CD4-positive, alpha-beta T cell treated with Interleukin-15 for 4 hours (primary cell): ENCODE data around the gene LINC01488.

Experiments used
- DNase-seq: peaks from one replicate; pipeline ENCODE4 v3.0.0-alpha.2; 2020; ENCODE audit warnings: low spot score

LINC01488 gene

DNA sequence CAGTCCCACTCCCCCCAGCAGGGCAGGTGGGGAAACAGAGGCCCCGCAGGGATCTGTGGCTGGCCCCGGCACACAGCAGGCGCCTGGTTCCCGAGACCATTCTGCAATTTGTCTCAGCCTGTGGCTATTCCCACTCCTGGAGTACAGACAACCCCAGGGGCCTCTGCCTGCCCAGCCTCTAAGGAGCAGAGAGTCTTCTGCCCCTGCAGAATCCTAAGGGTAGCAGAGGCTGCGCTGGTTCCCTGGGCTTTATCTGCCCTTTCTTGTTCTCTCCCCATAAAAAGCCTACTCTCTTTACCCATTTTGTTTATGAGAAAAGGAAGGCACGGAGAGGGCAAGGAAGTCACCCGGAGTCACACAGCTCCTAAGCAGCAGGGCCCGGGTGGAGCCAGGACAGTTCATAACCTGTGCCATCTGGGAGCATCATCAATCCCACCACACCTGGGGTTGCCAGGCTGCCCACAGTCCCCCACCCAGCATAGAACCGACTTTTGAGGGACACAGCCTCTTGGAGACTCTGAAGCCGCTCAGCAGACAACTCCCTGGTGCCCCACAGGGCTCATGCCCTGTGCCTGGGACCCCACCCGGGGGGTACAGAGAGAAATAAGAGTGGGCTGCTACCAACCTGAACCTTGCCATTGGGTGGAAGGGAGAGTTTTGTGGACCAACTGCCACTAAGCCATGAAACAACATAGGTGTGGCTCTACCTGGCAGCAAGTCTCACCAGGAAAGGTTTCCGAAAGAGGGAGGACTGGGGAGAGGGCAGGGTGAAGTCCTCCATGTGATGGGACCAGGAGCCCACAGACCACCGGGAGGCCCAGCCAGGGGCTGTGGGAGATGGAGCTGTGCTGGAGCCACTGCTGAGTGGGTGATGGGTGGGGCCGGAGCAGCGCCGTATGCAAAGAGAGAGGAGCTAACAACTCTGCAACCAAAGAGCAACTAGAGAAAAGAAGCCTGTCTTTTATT is 17.2 kb upstream of the LINC01488 start:
- DNase-seq: no peak

DNA sequence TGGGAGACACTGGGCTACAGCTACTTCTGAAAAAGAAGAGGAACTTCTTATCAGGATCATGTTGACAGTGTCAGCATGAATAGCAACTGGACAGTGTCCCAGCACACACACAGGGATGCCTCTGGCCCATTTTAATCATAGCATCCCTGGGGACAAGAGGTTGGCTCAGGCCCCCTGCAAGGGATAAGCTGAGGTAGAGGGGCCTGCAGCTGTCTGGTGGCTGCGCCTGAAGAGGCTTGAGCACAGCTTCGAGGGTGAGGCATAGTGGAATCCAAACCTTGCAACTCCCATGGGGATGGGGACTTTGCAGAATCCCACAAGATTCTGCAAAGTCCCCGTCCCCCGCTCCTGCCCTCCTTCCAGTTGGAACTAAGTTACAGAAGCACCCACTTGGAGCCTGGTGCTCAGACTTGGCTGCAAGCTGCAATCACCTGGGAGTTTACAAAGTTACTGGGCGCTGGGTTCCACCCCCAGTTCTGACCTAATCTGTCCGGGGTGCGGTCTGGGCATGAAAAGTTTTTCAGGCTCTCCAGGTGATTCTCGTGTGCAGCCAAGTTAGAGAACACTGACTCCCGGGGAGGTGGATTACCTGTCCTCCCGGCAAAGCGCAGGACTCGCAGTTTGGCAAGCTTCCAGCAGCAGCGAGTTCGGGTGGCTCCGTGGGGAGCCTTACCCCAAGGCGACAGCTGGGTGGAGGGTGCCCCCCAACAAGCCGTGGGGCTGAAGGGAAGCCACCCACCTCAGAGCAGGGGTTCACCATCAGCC is 16.0 kb upstream of the LINC01488 start:
- DNase-seq: no peak

- DNase-seq: no peak
Measured at GRCh38 chr11:69466039-69466438, 15.4 kb upstream of the LINC01488 start.

DNA sequence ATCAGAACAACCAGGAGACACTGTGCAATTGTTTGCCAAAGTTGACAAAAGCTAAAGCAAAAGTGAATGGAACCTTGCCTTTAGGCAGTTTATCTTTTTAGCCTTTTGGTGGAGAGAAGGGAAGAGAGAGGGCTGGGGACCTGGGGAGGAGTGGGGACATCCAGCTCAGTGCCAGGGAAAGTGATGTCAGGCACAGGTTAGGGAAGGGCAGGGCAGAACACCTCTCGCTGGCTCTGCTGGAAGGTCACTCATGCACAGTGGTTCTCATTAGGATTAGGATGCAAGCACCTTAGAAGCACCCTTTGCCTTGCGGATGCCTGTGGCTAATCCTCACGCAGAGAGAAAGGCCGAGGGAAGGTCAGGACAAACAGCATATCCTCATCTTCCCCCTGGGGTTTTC is 14.3 kb upstream of the LINC01488 start:
- DNase-seq: no peak

DNA sequence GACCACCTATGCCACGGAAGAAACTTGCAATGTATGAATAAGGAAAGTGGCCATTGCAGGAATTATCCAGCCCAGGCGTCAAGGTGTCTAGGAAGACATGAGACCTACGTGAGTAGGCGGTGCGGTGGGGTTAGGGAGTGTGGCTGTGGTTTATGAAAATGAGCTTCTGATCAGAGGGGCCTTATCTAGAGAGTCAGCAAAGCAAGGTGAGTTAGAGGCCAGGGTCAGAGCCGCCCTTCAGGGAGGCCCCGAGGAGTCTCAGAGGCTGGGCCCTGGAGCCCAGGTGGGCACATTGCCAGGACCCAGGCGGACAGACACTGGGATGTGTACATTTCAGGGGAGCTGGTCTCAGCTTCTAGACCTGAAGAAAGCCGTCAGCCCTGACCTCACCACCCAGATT is 13.8 kb upstream of the LINC01488 start:
- no peak for DNase-seq

GRCh38 chr11:69468221-69468620 is 13.2 kb upstream of the LINC01488 start:
- DNase-seq: no peak

- DNase-seq: no peak
Measured at GRCh38 chr11:69468911-69469885, 12.3 kb upstream of the LINC01488 start.

GRCh38 chr11:69470301-69470700 is 11.2 kb upstream of the LINC01488 start:
- no peak for DNase-seq

DNA sequence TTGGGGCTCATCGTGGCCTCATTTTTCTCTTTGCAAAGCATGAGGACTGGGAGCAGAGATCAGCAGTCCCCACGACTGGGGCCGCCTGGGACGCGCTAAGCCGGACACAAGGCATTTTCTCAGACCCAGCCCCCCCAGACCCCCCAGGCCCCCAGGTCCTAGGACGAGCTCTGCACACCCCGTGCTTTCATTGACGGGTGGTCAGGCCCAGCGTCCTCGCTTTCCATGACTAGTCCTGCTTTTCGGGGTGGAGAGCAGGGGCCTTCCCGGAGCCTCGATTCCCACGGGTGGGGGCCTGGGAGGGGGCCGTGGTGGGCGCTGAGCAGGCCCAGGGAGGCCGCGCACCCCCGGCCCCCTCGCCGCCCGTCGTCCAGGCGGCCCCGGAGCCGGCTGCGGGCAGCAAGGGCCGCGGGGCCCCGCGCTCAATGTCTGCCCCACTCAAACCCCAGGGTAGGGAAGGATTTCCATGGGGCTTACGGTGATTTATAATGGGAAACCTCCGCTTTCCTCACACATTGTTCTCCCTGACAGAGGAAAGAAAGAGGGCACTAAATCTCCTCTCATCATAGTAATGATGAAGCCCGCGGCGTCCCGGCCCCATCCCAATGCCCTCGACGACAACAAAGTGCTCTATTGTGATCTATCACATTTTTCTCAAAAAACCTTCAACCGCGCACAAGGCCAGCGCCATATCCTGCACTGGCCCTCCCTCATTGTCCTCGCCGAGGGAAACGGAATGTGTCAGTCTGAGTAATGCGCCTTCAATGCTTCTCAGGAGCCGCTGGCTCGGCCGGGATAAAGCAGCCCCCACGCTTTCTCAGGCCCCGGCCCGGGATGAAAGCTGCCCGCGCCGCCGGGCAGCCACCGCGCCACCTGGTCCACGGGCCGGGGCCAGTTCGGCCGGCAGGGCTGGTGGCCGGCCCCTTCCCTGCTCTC is 10.4 kb upstream of the LINC01488 start:
- DNase-seq: no peak

- no peak for DNase-seq
Measured at GRCh38 chr11:69471729-69472540, 9.5 kb upstream of the LINC01488 start.

DNA sequence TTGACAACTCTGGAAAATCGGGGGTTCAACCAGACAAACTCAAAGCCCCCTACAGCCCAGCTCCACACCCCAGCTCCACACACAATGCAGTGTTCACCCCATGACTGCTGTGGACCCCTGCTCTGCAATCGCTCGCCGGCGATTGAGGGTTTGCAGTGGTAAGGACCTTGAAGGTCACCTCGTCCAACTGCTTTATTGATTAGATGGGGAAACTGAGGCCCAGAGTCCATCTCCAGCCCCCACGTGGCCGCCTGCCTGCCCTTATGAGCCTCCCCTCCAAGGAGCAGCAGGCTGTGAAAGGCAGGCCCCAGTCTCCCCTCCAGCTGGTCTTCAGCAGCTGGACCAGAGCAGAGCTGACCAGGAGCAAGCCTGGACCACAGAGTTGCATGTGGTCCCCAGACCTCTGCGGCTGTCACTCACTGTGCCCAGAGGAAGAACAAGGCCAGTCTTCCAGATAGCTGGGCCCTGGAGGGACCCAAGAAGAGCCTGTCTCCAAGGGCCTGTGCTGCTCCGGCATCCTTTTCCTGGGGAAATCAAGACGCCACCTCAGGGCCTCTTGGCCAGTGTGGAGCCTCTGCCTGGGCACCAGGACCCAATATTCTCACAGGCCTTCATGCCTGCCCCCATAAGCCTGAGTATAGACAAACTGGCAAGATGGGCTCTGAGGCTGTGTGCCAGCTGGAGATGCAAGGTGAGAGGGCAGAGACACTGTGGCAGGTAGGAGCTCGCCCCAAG is 8.8 kb upstream of the LINC01488 start:
- no peak for DNase-seq

- DNase-seq: no peak
Measured at GRCh38 chr11:69473276-69473845, 8.1 kb upstream of the LINC01488 start.

DNA sequence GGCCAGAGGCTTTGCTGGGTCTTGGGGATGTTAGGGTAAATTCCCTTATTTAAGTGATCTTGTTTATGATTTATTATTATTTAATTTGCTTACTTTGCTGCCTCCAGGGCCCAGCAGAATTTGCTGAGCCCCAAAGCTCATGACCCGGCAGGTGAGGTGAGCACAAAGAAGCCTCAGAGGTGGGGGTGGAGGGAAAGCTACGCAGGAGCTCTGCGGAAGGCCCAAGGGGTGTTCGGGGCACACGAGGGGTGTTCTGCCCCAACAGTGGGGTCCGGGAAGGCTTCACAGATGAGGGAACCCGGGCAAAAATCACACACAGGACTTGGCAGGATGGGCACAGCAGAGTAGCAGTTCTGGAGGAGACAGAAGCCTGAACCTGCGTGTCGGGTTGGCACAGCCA is 6.7 kb upstream of the LINC01488 start:
- DNase-seq: no peak

- no peak for DNase-seq
Measured at GRCh38 chr11:69475141-69475865, 6.2 kb upstream of the LINC01488 start.

GRCh38 chr11:69475866-69476471 is 5.5 kb upstream of the LINC01488 start:
- DNase-seq: no peak

DNA sequence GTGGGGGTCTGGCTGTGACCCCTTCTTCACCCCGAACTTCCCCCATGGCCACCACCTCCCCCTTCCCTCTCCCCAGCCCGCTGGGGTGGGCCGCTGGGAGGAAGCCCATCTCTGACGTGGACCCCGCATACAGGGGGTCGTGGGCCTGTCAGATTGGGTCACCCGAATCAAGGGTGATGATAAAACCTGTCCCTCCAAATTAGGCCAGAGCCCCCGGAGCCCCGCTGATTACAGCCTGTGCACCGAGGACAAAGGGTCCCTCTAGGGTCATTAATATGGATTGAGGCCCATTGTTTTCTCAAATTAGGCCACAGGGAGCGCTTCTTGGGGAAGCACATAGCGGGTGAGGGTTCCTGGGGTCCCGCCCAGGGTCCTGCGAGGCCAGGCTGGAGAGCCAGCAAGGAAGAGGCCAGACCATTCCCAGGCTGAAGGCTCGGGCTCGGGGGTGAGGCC is 4.9 kb upstream of the LINC01488 start:
- no peak for DNase-seq

- DNase-seq: no peak
Measured at GRCh38 chr11:69477086-69477485, 4.4 kb upstream of the LINC01488 start.
